ENCODE measurements around the gene MLLT3.

DNA sequence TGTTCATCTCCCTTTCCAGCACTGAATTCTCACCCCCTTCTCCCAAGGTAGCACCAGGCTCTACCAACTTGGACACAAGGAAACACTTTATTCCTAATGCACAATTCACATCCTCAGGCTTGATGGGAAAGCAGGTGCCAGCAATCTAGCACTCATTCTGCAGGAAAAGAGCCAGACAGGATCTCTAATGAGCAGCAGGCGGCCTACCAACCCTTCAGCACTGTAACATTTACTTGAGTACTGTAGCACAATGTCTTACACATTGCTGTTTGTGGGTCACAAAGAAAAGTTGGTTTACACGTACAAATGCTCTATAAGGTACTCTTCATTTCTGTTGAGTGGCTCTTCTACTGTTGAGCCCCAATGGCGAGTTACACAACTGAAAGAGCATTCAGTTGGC lies 254.4 kb downstream of the MLLT3 start:
- no peak for TF ChIP-seq POLR2A (IDR thresholded peaks at IDR 0.05)
- TF ChIP-seq, protein P1, sequence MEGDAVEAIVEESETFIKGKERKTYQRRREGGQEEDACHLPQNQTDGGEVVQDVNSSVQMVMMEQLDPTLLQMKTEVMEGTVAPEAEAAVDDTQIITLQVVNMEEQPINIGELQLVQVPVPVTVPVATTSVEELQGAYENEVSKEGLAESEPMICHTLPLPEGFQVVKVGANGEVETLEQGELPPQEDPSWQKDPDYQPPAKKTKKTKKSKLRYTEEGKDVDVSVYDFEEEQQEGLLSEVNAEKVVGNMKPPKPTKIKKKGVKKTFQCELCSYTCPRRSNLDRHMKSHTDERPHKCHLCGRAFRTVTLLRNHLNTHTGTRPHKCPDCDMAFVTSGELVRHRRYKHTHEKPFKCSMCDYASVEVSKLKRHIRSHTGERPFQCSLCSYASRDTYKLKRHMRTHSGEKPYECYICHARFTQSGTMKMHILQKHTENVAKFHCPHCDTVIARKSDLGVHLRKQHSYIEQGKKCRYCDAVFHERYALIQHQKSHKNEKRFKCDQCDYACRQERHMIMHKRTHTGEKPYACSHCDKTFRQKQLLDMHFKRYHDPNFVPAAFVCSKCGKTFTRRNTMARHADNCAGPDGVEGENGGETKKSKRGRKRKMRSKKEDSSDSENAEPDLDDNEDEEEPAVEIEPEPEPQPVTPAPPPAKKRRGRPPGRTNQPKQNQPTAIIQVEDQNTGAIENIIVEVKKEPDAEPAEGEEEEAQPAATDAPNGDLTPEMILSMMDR (IDR thresholded peaks at IDR 0.05 in 4 of 5, conservative IDR thresholded peaks at IDR 0.05 in 1 of 5) = no peak
